Fibroblast of villous mesenchyme (primary cell): ENCODE results near the gene CTBP1. TPM values are rescaled to one million over a fixed set of nuclear protein-coding genes. Genes with fewer than 3 reads are reported as not detected.

ENCODE experiments used
- DNase-seq: peaks from one replicate; pipeline ENCODE4 v3.0.0-alpha.2; 2010; ENCODE audit warnings: low read depth
- H3K4me3 ChIP-seq: 2 replicates; pipeline ENCODE4 v1.5.1; 2011; ENCODE audit warnings: low read depth, mild to moderate bottlenecking, low read length
- CTCF ChIP-seq: IDR thresholded peaks from 2 replicates; pipeline ENCODE4 v1.5.1; 2012; ENCODE audit warnings: low read depth, mild to moderate bottlenecking, low read length; ENCODE audit not compliant: insufficient read depth
- total RNA-seq: library from RNA; depleted of rRNA; stranded (reverse); fragments of >200 nt; gene quantifications from 2 replicates; pipeline ENCODE4 v1.2.3, GENCODE V29; 2012

The CTBP1 gene
- total RNA-seq, 1 donor = 235 TPM

GRCh38 chr4:1198098-1198844, 50.7 kb downstream of the CTBP1 start:
- no peak overlapping the region for H3K4me3 ChIP-seq
- TF ChIP-seq CTCF = no peak
- peak; percentile 63 for DNase-seq

GRCh38 chr4:1196421-1197183, 52.3 kb downstream of the CTBP1 start:
- H3K4me3 ChIP-seq = no peak overlapping the region
- no peak for DNase-seq
- TF ChIP-seq CTCF = no peak

GRCh38 chr4:1195891-1196401, 53.0 kb downstream of the CTBP1 start:
- DNase-seq = no peak
- no peak overlapping the region for H3K4me3 ChIP-seq
- no peak for TF ChIP-seq CTCF

GRCh38 chr4:1195109-1195671, 53.7 kb downstream of the CTBP1 start:
- DNase-seq = no peak

GRCh38 chr4:1194010-1194900, 54.7 kb downstream of the CTBP1 start:
- H3K4me3 ChIP-seq = no peak overlapping the region
- DNase-seq = peak; percentile 79
- TF ChIP-seq CTCF = peak; percentile 11

More at GRCh38 chr4:1195109-1195671, 53.7 kb downstream of the CTBP1 start:
- no peak for TF ChIP-seq CTCF
- no peak overlapping the region for H3K4me3 ChIP-seq
